ENCODE data around the gene XRN1.
"Not testable (repeated sequence)": the region's sequence is repeated elsewhere in the genome, so short reads cannot be mapped to it uniquely, and the experiment has no call there.

XRN1 gene

DNA sequence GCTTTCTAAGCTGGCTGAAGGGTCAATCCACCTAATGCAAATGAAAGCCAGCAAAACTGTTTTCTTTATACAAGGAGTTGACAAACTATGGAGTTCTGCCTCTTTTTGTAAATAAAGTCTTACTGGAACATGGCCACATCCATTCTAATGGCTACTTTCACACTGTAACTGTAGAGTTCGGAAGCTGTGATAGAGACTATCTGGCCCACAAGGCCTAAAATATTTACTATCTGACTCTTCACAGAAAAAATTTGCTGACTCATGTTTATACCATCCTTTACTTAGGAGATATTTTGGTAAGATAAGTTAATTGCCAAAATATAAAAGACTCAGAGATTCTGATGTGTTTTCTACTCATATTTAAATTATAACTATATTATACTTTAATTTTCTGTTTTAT lies 128.7 kb downstream of the XRN1 start:
- DNase-seq = no peak

DNA sequence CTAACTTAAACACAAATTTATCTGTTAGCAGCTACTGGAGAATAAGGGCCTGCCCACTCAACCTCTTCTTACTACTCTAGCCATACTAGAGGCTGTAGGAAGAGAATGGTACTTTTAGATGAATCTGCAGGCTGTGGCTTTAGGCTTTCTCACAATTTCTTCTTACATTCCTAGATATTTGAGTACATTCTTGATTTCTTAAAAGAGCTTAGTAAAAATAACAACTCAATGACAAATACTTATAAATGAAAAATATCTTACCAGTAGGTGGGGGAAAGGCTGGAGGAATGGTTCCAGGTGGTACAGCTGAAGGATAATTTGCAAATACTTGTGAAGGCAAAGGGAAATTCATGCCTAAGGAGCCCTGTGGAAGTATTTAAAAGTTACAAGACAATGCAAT lies 129.5 kb downstream of the XRN1 start:
- DNase-seq = no peak

DNA sequence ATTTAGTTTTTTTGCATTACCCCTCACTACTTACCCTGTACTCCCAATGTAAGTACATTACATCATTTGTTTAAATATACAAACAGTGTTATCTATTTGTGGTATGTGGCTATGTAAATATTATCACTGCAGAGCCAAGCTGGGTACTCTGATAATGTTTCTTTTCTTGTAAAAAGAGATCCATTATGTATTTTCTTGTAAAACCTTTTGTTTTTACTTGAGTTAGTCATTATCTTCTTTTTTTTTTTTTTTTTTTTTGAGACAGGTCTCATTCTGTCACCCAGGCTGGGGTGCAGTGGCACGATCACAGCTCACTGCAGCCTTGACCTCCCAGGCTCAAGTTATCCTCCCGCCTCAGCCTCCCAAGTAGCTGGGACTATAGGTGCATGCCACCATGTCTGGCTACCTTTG lies 131.9 kb downstream of the XRN1 start:
- peak; percentile 47 for DNase-seq

DNA sequence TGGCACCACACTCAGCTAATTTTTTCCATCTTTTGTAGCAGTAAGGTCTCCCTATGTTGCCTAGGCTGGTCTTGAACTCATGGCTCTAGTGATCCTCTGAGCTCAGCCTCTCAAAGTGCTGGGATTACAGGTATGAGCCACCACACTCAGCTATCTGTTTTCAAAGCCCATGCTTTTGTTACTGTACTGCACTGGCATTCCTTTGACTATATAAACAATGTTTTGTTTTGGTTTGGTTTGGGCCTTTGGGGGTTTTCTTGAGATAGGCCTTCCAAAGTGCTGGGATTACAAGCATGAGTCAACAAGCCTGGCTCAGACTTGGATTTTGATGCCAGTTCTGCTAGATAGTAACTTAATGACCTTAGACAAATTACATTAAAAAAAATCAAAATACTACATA lies 132.8 kb downstream of the XRN1 start:
- DNase-seq = no peak

DNA sequence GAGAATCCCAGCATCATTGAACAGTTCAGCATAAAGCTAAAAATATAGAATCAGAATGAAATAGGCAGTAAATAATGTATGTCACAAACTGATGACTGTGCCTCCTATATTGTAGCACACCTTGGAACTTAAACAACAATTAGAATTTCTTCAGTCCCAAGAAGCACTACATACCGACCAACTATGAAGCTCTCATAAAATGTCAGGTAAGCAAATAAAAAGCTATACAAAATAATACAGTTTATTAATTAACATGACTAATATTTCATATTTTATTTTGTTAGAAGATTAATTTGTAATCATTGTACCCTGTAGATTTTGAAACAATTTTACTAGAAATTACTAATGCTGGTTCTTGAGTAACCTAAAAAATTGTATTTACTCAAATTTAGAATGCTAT lies 137.4 kb downstream of the XRN1 start:
- no peak for DNase-seq

DNA sequence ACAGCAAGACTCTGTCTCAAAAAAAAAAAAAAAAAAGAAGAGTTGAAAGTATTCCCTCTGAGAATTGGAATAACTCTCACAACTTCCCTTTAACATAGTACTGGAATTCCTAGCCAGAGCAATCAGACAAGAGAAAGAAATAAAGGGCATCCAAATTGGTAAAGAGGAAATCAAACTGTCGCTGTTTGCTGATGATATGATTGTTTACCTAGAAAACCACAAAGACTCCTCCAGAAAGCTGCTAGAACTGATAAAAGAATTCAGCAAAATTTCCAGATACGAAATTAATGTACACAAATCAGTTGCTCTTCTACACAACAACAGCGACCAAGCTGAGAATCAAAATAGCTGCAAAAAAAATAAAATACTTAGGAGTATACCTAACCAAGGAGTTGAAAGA lies 145.0 kb downstream of the XRN1 start:
- DNase-seq = not testable (repeated sequence)

DNA sequence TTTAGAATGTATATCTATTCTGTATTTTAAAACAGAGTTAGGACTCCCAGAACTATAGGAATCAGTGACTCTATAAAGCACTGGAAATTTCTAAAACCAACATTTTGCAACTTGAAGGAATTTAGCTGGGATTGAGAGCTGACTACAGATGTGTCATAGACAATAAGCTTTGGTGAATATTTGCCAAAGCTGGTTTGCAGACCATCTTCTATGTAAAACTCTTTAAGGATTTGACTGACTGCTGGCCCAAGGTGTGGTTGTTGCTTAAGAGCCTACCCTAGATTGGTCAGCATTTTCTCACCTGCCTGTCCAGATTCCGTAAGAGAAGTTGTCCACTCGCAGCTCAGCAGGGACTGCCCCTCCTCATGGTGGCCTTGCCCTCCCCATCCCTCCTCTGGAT lies 149.2 kb downstream of the XRN1 start:
- no peak for DNase-seq

DNA sequence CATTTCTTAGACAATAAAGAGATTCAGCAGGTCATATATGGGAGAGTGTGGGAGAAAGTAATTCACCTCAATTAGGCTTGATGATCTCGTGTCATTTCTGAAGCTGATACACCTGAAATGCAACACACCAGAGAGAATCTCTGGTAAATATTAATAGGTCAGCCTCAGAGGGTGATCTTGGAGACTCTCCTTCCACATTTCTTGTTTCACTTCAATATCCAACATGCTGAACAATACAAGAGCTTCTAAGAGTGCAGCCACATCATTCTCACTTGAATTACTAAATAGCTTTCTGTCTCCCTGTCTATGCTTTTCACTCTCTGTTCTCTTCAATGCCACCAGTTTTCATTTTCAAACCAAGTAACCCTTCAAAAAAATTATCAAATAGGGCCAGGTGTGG lies 151.3 kb downstream of the XRN1 start:
- no peak for DNase-seq

DNA sequence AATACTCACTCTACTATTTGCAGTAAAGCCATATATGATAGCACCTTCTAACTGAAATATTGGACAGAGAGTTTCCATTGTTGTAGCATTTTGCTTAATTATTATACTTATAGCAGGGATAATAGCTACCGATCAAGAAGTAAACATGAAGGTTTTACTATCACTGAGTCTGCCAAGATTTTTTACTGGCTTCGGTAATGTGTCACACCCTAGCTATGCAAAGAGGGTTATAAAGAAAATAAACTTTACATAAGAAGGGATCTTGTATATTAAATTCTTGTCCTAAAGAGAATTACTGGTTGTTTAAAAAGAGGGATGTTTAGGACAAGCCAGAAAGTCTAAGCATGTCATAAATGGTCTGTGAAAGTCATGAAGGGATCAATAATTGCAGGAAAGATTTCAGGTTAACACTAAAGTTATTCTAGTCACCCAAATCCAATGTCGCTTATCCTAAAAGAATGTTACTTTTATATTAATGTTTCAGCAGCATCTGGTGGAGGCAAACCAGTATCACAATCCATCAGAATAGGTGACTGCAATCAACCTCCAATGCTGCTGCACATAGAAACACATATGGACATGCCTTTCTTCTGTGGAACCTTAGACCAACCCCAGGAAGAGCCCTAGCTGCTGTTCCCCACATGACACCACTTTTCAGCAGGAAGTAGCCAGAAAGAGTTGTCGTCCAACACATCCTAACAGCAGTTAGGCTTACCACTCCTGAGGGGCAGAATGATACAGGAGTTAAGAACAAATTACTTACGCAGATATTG lies 159.8 kb downstream of the XRN1 start:
- peak; percentile 28 for DNase-seq

DNA sequence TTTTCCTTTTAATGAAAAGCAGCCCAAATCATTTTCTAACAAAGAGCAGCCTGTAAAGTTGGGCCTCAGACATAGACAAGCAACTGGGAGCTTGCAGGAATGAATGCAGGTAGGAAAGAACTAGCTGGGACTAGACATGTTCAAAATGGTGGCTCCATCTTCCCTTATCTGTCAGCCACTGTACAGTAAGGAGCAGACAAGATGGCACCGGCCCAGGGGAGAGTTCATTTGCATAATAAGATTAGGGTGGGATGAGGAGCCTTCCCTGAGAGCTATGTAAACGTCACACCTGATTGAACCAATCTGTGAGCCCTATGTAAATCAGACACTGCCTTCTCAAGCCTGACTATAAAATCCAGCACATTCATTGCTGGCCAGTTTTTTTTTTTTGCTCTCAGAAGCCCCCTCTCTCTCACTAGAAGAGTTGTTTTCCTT lies 162.7 kb downstream of the XRN1 start:
- no peak for DNase-seq

DNA sequence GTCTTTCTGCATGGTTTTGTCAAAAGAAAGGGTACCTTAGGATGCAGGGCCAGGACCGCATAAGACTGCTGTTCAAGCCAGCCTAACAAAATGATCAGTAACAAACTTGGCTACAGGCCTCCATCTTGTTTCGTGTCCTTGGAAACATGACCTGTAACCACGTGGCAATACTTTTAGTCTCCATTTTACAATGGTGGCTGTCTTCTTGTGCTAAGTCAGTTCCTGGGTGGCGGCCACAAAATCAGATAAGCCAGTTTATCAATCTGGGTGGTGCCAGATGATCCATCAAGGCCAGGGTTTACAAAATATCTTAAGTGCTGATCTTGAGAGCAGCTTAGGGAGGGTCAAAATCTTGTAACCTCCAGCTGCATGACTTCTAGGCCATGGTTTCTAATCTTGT lies 165.3 kb downstream of the XRN1 start:
- DNase-seq = no peak

DNA sequence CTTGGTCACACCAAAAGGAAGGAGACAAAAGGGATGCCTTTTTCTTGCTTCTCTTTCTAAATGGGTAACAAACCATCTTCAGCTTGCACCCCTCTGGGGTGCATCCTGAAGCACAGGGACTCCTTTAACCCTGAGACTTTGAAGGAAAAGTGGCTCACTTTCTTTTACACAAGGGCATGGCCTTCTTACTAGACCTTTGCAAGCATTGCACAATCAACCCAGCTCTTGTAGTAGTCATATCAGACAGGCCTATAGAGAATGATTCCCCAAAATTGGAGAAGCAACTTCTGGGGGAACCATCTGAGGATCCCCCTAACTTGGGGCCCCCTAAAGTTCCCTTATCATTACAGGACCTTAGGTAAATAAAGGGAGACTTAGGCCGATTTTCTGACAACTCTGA lies 166.4 kb downstream of the XRN1 start:
- DNase-seq = no peak

DNA sequence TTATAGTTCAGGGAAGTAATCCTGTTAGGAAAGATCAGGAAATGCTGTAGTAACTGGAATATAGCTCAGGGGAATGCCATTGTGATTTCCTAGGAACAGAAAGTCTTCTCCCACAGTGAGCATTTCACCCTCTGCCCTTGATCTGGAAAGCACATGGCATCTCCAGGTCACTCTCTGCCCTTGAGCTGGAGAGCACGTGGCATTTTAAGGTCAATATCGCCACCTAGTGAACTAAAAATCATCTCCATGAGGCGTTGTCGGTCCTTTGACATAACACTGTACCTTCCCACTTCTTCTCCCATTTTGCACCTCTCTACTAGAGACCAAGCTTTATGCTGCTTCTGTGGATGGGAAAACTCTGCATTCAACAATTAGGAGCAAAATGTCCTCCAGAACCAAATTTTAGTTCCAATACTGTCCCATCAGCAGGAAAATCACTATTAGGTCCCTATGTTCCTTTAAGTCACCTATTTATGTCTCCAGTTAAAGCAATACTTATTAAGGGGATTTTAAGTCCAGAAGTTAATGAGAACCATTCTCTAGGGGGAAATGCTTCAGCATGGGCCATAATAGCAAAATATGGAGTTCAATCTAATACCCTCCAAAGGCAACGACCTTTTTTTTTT lies 167.8 kb downstream of the XRN1 start:
- peak; percentile 81 for DNase-seq

DNA sequence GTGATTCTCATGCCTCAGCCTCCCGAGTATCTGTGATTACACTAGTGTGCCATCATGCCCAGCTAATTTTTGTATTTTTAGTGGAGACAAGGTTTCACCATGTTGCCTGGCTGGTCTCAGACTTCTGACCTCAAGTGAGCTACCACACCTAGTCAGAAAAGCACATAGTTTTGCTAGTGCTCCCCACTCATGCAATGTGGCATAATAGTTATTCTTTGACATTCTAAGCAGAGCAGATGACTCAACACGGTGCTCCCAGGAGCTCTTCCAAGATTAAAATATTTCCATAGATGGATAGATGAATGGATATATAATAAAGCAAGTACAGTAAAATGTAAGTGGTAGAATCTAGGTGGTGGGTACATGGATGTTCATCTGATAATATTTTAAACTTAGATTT lies 169.4 kb downstream of the XRN1 start:
- no peak for DNase-seq

DNA sequence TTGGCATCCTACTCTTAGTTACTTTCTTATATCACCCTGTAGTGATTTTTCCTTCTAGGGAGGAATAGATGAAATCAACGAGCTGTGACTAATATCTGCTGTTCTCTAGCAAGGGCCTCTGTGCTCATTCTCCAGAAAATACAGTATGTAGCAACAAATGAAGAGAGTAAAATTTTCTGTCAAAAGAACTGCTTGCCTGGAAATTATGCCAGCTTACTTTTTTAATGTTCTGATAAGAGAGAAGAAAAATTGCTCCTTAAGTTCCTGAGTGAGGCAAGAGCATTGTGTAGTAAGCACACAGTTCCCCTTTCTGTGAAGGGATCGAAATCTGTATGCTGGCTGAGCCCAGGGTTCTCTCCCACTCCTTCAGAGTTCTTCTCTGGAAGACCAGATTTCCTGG lies 171.1 kb downstream of the XRN1 start:
- DNase-seq = no peak

DNA sequence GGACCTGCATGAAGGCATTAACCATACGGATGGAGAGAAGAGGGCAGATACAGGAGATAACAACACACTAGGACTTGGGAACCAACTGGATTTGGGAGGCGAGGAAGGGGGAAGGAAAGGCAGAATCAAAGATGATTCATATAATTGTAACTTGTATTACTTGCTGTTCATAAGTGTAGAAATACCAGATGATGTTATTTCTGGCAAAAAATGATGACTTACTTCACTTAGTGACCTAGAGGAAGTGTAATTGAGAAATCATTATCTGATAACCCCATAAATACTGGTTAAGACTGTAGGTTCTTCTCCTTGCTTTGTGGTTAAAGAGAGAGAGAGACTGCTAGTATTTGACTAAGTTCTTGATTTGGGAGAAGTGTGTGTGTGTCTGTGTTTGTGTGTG lies 172.0 kb downstream of the XRN1 start:
- no peak for DNase-seq

DNA sequence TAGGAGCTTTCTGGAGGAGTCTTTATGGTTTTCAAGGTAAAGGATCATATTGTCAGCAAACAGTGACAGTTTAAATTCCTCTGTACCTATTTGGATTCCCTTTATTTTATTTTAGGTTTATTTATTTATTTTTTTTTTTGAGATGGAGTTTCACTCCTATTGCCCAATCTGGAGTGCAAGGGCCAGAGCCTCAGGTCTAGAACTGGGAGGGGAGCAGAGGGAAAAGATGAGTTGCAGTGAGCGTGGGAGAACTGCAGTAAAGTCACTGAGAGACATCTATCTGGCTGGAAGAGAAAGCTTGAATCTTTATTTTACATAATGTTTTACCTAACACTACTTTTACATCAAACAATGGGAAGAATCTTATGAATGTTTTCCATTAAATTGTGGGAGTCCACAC lies 172.9 kb downstream of the XRN1 start:
- no peak for DNase-seq

DNA sequence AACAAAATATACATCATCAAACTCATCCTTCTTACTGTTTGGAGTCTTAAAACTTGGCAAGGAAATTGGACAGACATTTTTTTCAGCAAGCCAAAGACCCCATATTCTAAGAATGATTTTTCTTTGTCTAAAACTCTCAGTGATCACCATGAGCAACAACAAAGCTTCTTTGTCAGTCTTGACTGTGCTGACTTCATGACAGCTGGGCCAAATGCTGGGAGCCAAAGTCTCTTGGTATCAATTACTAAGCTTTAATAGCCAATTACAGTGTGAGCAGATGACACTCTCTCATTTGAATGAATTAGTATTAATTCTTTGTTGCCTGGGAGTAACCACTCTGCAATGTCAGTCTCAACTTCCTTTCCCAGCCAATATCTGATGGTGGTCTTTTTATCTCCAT lies 174.3 kb downstream of the XRN1 start:
- DNase-seq = no peak

DNA sequence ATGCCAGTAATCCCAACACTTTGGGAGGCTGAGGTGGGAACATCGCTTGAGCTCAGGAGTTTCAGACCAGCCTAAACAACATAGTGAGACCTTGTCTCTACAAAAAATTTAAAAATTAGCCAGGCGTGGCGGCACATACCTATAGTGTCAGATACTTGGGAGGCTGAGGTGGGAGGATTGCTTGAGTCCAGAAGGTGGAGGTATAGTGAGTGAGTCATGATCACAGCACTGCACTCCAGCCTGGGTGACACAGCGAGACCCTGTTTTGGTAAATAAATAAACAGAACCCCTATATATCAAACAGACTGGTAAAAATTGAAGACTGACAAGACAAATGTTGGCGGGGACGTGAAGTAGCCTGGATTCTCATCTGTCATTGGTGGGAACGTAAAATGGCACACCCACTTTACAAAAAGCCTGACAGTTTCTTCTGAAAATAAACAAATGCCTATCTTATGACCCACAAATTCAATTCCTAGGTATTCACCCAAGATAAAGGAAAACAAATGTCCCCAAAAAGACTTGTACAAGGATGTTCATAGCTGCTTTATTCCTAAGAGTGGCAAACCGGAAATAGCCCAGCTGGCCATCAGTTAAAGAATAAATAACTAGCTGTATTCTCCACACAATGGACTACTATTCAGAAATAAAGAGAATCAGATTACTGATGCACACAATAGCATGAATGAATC lies 175.5 kb downstream of the XRN1 start:
- no peak for DNase-seq

DNA sequence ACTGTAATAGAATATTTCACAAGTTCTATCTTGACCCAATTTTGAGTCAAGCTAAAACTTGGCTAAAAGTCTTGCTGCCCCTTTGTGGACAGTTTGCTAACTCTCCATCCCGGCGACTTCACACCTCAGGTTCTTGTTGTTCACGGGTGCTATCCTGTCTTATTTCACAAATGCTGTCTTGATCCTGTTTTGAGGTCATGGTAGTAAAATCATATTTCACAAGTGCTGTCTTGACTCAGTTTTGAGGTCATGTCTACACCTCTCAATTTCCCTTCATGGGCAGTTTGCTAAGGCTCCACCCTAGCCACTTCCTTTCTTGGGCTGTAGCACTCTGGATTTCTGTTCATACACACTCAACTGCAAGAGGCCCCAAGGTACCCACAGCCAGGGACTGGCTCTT lies 177.4 kb downstream of the XRN1 start:
- DNase-seq = no peak

DNA sequence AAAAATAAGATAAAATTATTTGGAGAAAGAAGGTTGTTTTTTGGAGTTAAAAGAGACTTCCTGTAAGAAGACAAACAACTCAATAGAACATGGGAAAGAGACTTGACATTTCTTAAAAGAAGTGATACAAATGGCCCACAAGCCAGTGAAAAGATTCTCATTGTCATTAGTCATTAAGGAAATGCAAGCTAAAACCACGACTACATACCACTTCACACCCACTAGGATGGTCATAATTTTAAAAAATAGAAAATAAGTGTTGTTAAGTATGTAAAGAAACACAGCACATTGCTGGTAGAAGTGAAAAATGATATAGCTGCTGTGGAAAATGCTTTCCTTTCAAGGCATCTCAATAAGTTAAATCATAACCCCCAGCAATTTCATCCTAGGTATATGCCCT lies 178.1 kb downstream of the XRN1 start:
- no peak for DNase-seq

DNA sequence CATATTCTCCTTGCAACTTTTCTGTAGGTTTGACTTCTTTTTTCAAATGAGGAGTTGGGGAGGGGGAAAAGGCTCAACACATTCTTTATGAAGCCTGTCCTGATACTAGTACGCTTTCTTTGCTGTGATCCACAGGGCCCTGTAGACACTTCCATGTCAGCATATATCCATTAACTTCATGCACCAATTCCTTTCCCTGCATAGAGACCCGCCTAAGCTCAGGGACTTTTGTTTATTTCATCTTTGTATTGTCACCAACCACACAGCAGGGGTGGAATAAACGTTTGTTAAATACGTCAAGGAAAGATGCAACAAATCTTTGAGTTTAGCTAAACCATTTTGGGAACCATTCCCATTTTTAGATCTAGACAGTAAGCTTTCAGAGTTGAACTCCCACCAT lies 179.4 kb downstream of the XRN1 start:
- DNase-seq = no peak

DNA sequence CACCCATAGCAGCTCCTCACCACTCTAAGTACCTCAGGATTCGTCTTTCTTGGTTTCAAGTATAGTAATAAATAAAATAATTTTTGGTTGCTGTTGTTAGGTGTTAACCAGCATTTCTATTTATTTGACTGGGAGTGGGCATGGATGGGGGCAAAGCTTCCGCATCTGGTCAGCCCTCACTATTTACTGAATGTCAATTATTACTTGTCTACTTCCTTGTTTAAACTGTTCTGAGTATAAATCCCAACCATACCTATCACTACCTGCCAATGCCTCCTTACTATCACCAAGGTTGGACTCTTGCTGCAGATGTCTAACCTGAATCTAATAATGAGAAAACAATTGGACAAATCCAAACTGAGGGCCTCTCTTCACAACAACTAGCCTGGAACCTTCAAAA lies 180.6 kb downstream of the XRN1 start:
- DNase-seq = peak; percentile 13

DNA sequence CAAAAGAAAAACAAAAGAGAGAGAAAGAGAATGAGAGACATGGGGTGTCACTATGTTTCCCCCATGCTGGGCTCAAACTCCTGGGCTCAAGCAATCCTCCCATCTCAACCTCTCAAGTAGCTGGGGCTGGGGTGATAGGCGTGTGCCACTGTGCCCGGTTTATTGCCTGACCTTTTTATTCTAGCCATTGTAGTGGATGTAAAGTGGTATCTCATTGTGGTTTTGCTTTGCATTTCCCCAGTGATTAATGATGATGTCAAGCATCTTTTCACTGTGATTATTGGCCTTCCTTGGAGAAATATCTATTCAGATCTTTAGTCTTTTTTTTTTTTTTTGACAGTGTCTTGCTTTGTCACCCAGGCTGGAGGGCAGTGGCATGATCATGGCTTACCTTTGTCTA lies 184.7 kb downstream of the XRN1 start:
- DNase-seq = no peak

All from DMS53 (cell line).